Measurements from ENCODE around the gene SUV39H1.

GRCh38 chrX:48677516-48677915, 19.0 kb upstream of the SUV39H1 start:
- no peak for TF ChIP-seq POLR2A (IDR thresholded peaks at IDR 0.05)
- TF ChIP-seq CTCF (IDR thresholded peaks at IDR 0.05) = no peak
